Colonic mucosa (tissue), 4 donors: Measurements from ENCODE around the gene ENTPD8. TPM values are rescaled to one million over a fixed set of nuclear protein-coding genes. Genes with fewer than 3 reads are reported as not detected.

Experiments
- DNase-seq: peaks from one replicate; pipeline ENCODE4 v3.0.0-alpha.2; 2020
- H3K27ac ChIP-seq: fragments of 200-600 bp; one replicate; pipeline ENCODE4 v1.8.0; 2021
- H3K27me3 ChIP-seq: fragments of 200-600 bp; one replicate; pipeline ENCODE4 v1.8.0; 2021
- H3K36me3 ChIP-seq: fragments of 200-600 bp; one replicate; pipeline ENCODE4 v1.8.0; 2021
- H3K4me1 ChIP-seq: fragments of 200-600 bp; one replicate; pipeline ENCODE4 v1.8.0; 2021; ENCODE audit warnings: mild to moderate bottlenecking
- H3K4me3 ChIP-seq: fragments of 200-600 bp; one replicate; pipeline ENCODE4 v1.8.0; 2021
- H3K9ac ChIP-seq, 2 donors: one replicate each; pipeline ENCODE4 v1.7.0; 2013; ENCODE audit warnings: control low read depth in 2 of 2, low read depth in 2 of 2, low read length in 2 of 2
- H3K9me3 ChIP-seq: fragments of 200-600 bp; one replicate; pipeline ENCODE4 v1.8.0; 2021
- CTCF ChIP-seq: fragments of 200-600 bp; IDR thresholded peaks from one replicate; pipeline ENCODE4 v1.8.0; 2022; ENCODE audit warnings: antibody characterized with exemption, mild to moderate bottlenecking
- intact Hi-C: fragments of 100-400 bp; cut with DNase I; formaldehyde crosslinking; loops from one replicate; pipeline ENCODE4 v1.14.1; 2022
- total RNA-seq, 2 donors: library from RNA; stranded (reverse); fragmentation: NEBNext Ultra II Directional in 1 of 2; extraction: Animal tissue kit (Norgen Biotek cat#: 25700) in 1 of 2; gene quantifications; one replicate each; pipeline ENCODE4 v1.2.1, GENCODE V29; 2021
- donor health status: healthy.
- donor health status: DM: no; HTN: no; CAD: no.
- donor health status: DM: no; HTN: no; CAD: no.

The ENTPD8 gene
- total RNA-seq, result 10 to 100 TPM; 48.3 to 72.0 TPM

DNA sequence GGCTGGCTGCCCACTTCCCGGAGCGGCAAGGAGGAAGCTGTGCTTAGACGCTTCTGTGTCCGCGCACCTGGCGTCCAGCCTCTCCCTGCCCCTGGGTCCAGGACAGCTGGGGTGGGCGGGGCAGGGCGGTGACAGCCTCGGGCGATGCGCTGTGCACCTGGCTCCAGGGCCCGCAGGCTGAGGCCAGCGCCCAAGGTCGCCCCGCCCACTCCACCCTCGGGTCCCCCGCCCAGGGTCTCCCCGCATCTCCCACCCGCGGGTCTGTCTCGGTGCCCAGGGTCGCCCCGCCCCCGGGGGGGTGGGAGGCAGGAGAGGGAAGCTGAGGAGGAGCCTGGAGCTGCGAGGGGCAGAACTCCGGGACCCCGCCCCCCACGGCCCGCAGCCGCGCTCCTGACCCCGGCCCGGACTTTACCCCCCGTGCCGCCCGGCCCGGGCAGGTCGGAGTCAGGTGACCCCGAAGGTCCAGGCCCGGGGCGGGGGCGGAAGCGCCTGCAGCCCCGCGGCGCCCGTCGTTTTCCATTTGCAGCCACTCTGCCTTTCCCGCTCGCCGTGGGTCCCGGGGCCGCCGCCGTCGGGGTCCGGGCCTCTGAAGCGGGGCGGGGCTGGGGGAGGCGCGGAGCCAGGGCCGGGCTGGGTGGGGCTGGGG, at the start of gene ENTPD8:
ENTPD8 (minus strand) TSS at position 69 of the 646 bp plus-strand sequence. CDS start 3,072 bp downstream, outside the sequence.
- no peaks in the 10 kb centered on the region for H3K27me3 ChIP-seq
- intact Hi-C loops, result no loop called here
- H3K36me3 ChIP-seq, result no peaks in the 10 kb centered on the region
- peaks cover 15% of the 10 kb centered on the region for H3K4me1 ChIP-seq
- H3K9ac ChIP-seq, result no peak within 1 kb of the TSS
- no peak for TF ChIP-seq CTCF
- no peaks in the 10 kb centered on the region for H3K9me3 ChIP-seq
- peak within 1 kb of the TSS; percentile 44 for H3K4me3 ChIP-seq
- DNase-seq, result peak; percentile 88
- H3K27ac ChIP-seq, result no peak within 1 kb of the TSS

- H3K27ac ChIP-seq, result no peak overlapping the region
- no peak for TF ChIP-seq CTCF
- H3K27me3 ChIP-seq, result no peaks in the 10 kb centered on the region
- no peak for DNase-seq
- H3K4me3 ChIP-seq, result no peak overlapping the region
- H3K4me1 ChIP-seq, result peaks cover 3% of the 10 kb centered on the region
- intact Hi-C loops, result no loop called here
- H3K9me3 ChIP-seq, result no peaks in the 10 kb centered on the region
- H3K9ac ChIP-seq, result no peak overlapping the region
- no peaks in the 10 kb centered on the region for H3K36me3 ChIP-seq
These were observed 49.5 kb upstream of the ENTPD8 start for GRCh38 chr9:137490532-137491186.

DNA sequence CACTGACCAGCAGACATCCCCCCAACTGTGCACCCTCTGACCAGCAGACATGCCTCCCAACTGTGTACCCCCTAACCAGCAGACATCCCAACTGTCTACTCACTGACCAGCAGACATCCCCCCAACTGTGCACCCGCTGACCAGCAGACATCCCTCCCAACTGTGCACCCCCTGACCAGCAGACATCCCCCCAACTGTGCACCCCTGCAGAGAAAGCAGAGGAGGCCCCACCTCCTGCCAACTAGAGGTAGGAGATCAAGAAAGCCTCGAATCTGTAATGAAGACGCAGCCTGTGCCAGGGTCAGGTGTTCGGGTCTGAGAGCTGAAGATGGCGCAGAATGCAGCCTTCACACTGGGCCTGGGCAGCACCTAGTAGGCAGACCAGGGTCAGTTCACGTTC, 47.7 kb upstream of the ENTPD8 start:
- DNase-seq, result no peak
- H3K9me3 ChIP-seq, result no peaks in the 10 kb centered on the region
- no peak for TF ChIP-seq CTCF

GRCh38 chr9:137488327-137488653, 47.1 kb upstream of the ENTPD8 start:
- no peaks in the 10 kb centered on the region for H3K9me3 ChIP-seq
- peak; percentile 53 for DNase-seq
- intact Hi-C loops, result no loop called here
- H3K9ac ChIP-seq, result no peak overlapping the region
- H3K4me1 ChIP-seq, result no peaks in the 10 kb centered on the region
- H3K27me3 ChIP-seq, result no peaks in the 10 kb centered on the region
- H3K36me3 ChIP-seq, result no peaks in the 10 kb centered on the region
- H3K4me3 ChIP-seq, result no peak overlapping the region
- TF ChIP-seq CTCF, result no peak
- no peak overlapping the region for H3K27ac ChIP-seq

More for the DNA sequence above, 47.7 kb upstream of the ENTPD8 start:
- H3K27ac ChIP-seq, result no peak overlapping the region
- H3K27me3 ChIP-seq, result no peaks in the 10 kb centered on the region
- intact Hi-C loops, result no loop called here
- no peak overlapping the region for H3K4me3 ChIP-seq
- H3K9ac ChIP-seq, result no peak overlapping the region
- H3K36me3 ChIP-seq, result no peaks in the 10 kb centered on the region
- peaks cover 3% of the 10 kb centered on the region for H3K4me1 ChIP-seq

- no peak for TF ChIP-seq CTCF
- Histone ChIP-seq H3K9me3 (no peaks in the 10 kb centered on the region), H3K4me3 (no peak overlapping the region), H3K36me3 (no peaks in the 10 kb centered on the region), H3K27me3 (no peaks in the 10 kb centered on the region), H3K9ac (no peak overlapping the region), H3K4me1 (no peaks in the 10 kb centered on the region), H3K27ac (no peak overlapping the region)
- intact Hi-C loops, result no loop called here
- no peak for DNase-seq
These were observed 46.5 kb upstream of the ENTPD8 start for GRCh38 chr9:137487454-137488326.
